Left colon (tissue), 2 donors: Measurements from ENCODE around the gene YJU2. TPM values are rescaled to one million over a fixed set of nuclear protein-coding genes. Genes with fewer than 3 reads are reported as not detected.
"Not testable (repeated sequence)": the region's sequence is repeated elsewhere in the genome, so short reads cannot be mapped to it uniquely, and the experiment has no call there.

Experiments
- ATAC-seq: fragments of 200-7000 bp; cut with Tn5 transposase; one replicate; pipeline ENCODE4 v1.9.1; 2020; ENCODE audit warnings: mild to moderate bottlenecking, moderate library complexity
- DNase-seq, 2 donors: peaks; one replicate each; pipeline ENCODE4 v3.0.0-alpha.2; 2020
- intact Hi-C, 2 donors: fragments of 100-400 bp; cut with DNase I in 1 of 2; cut with micrococcal nuclease in 1 of 2; formaldehyde crosslinking; loops; one replicate each; pipeline versions ENCODE4 v1.11.2 to v1.14.0; 2022; cut with DNase I, micrococcal nuclease
- long read RNA-seq: library from polyadenylated mRNA; unstranded; transcript quantifications from one replicate; pipeline ENCODE4 v2.0.0, GENCODE V29; 2021
- total RNA-seq, 2 donors: library from RNA; stranded (reverse); fragmentation: NEBNext Ultra II Directional; extraction: Animal tissue kit (Norgen Biotek cat#: 25700); gene quantifications; one replicate each; pipeline ENCODE4 v1.2.1, GENCODE V29; 2021
- donor health status: DM: no; HTN: no; CAD: no.
- donor health status: DM: yes; HTN: yes; CAD: no.

The YJU2 gene
- 10 to 100 TPM; 17.8 to 18.1 TPM for total RNA-seq
- long read RNA-seq, transcript YJU2-201 (8 exons, 1,434 nt) = major isoform, 24 of 29 reads
- long read RNA-seq, partial matches to known transcripts = 4 of 29 reads
- long read RNA-seq, other reads (novel, unspliced or antisense) = 1 of 29 reads

DNA sequence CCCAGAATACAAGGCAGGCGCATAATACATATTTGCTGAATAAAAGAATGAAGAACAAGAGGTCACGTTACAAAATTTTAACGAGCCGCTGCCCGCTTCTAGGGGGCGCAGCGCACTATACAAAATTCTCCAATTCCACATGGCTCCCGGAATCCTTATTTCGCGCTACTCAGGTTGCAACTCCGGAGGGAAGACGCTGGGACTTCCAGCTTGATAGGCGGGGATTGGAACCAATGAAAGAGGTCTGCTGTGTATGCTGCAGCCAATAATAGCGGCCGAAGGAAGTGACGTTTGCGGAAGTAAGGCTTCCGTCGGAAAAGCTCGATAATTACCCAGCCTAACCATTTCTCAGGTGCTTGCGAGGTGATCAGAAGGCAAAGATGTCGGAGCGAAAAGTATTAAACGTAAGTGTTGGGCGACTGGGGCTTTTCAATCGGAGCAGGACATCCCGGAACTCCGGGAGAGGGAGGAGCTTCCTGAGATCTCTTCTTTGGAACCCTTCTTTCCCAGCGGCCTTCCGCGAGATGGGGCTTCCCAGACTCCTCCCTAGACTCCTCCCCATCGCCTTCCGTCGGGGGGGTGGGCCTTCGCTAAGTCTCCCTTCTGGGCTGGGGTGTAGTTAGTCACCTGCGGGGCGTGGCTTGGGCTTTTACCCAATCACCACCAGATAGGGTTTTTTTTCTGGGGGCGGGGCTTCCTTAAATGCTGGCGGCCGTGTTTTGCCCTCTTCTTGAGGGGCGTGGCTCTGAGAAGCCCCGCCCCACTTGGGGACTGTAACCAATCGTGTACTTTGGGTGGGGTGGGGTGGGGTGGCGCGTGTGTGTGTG lies at the start of gene YJU2:
Gene YJU2 (plus strand): TSS at position 314 of the 827 bp plus-strand sequence. CDS start 67 bp downstream, at position 381.
- peak; percentile 100 for DNase-seq
- ATAC-seq = peak; percentile 97
- intact Hi-C loops = no loop called here

DNA sequence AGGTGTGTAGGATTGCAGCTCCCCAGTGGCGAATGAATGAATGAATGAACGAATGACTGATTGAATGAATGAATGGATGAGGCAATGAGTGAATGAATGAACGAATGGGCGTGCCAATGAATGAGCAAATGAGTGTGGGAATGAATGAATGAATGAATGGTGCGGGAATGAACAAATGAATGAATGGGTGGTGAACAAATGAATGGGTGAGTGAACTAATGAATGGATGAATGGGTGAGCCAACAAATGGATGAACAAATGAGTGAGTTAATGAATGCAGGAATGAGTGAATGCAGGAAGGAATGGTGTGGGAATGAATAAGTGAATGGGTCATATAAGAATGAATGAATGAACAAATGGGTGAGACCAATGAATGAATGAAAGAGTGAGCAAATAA lies 49.7 kb upstream of the YJU2 start:
- intact Hi-C loops = no loop called here
- no peak for ATAC-seq

DNA sequence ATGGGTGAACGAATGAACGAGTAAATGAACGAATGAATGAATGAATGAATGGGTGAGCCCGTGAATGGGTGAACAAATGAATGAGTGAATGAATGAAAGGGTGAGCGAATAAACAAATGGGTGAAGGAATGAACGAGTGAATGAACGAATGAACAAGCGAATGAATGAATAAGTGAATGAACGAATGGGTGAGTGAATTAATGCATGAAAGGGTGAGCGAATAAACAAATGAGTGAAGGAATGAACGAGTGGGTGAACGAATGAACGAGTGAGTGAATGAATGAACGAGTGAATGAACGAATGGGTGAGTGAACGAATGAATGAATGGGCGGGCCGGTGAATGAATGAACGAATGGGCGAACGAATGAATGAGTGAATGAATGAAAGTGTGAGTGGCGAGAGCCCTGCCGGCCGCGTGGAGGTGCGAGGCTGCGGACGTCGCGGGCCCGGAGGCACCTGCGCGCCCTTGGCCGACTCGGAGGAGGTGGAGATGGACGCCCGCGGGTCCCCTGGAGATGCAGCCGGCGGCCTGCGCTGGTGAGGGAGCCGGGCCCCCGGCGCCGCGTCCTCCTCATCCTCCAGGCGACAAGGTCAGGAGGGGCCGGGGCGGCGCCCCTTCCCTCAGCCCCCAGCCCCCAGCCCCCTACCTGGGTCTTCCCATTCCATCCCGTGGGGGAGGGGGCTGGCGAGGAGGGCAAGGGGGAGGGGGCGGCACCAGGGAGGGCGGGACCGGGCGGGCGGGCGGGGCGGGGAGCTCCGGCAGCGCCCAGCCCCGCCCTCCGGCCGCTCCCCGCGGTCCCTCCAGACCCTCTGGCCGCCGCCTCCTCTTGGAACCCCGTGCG lies 49.0 kb upstream of the YJU2 start:
- intact Hi-C loops = no loop called here
- DNase-seq (no peak), ATAC-seq (no peak)

More for the DNA sequence above, 49.7 kb upstream of the YJU2 start:
- DNase-seq = no peak

DNA sequence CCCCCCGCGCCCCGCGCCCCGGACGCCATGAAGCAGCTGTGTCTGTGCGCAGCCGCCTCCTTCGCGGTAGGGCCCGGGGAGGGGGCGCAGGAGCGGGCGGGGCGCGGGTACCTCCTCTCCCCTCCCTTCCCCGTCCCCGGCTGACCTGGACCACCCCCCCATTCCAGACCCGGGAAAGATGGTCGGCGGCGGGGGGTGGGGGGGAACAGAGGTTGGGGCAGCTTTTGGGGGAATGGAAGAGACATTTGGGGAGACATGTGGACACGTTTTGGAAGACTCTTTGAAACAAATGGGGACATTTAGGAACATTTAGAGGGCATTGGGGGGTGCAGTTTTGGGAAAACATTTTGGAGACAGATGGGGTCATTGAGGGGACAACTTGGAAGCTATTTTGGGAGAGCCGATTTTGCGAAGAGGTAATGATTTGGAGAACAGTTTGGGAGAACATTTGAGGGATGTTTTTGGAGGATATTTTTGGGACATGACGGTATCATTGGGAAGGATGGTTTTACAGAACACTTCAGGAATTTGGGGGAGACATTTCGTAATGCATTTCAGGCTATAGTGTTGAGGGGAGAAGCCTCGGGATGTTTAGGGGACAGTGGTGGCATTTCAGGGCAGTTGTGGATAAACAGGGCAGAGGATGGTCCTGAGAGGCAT lies 48.3 kb upstream of the YJU2 start:
- ATAC-seq (no peak), DNase-seq (no peak)
- intact Hi-C loops = no loop called here

DNA sequence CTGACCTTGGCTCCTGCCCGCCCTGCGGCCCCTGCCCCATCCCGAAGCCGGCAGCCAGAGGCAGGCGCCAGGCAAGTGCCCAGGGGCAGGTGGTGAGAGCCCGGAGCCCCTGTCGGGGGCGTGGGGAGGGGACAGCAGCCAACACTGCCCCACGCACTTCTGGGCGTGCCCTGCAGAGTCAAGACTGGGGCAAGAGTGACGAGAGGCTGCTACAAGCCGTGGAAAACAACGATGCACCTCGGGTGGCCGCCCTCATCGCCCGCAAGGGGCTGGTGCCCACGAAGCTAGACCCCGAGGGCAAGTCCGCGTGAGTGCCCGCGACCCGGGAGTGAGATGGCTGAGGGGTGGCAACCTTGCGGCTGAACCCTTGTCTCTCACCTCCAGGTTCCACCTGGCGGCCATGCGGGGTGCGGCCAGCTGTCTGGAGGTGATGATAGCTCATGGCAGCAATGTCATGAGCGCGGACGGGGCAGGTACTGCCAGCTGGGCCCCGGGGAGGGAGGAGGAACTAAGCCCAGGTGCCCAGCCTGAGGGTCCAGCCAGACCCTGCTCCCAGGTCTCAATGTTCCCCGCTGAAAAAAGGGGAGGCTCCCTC lies 47.1 kb upstream of the YJU2 start:
- intact Hi-C loops = loop anchor here in 1 of 2 donors (10.0 kb wide), 1 partner anchor 215 kb away; the partner anchor contains the start of gene EEF2
- ATAC-seq (peak; percentile 80), DNase-seq (peak in 1 of 2 donors; percentile 62)

DNA sequence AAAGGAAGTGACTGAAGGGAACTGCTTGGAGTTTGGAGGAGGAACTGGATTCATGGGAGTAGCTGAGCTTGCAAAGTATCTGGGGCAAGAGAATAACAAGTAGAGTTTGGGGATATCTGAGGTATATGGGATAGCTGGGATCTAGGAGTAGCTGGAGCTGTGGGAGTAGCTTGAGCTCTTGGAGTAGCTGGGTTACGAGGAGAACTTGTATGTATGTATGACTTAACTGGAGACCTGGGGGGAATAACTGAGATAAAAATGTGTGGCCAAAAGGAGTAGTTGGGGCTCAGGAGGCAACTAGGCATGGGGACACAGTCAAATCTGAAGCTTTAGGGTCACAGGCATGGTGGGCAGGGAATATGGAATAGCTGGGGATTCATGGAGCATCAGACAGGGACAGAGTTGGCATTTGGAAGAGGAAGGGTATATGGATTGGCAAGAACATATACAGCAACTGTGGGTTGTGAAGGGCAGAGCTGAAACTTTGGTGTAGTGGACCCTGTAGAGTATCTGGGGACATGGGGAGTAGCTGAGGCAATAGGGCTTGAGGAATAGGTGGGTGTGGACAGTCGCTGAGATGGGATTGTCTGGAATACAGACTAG lies 45.8 kb upstream of the YJU2 start:
- intact Hi-C loops = loop anchor here in 1 of 2 donors (10.0 kb wide), 1 partner anchor 216 kb away; the partner anchor contains the start of gene EEF2
- ATAC-seq (no peak), DNase-seq (no peak)

- DNase-seq = no peak
- intact Hi-C loops = loop anchor here in 1 of 2 donors (10.0 kb wide), 1 partner anchor 217 kb away; the partner anchor contains the start of gene EEF2
- no peak for ATAC-seq
Observed at GRCh38 chr19:4201798-4202197, 45.1 kb upstream of the YJU2 start.

DNA sequence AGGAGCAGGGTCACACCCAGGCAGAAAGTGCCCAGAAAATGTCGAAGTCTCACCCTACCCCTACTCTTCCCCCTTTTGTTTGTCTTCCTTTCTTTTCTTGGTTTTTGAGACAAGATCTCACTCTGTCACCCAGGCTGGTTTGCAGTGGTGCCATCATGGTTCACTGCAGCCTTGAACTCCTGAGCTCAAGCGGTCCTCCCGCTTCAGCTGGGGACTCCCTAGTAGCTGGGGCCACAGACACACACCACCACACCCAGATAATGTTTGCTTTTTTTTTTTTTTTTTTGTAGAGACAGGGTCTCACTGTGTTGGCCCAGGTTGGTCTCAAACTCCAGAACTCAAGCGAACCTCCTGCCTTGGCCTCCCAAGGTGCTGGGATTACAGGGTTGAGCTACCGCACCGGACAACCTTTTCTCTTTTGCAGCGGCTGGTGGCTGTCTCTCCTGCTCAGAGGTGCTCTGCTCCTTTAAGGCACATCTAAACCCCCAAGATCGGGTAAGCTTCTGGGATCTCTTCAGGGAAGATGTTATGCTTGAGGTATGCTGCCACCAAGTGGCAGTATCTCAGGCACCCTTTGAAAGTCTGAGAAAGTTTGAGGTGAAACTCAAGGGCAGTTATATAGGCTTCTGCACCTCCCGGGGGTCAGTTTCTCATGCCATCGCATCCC lies 39.9 kb upstream of the YJU2 start:
- DNase-seq (no peak), ATAC-seq (peak; percentile 48)
- intact Hi-C loops = loop anchor here in 1 of 2 donors (10.0 kb wide), 1 partner anchor 222 kb away; the partner anchor contains the start of gene EEF2

DNA sequence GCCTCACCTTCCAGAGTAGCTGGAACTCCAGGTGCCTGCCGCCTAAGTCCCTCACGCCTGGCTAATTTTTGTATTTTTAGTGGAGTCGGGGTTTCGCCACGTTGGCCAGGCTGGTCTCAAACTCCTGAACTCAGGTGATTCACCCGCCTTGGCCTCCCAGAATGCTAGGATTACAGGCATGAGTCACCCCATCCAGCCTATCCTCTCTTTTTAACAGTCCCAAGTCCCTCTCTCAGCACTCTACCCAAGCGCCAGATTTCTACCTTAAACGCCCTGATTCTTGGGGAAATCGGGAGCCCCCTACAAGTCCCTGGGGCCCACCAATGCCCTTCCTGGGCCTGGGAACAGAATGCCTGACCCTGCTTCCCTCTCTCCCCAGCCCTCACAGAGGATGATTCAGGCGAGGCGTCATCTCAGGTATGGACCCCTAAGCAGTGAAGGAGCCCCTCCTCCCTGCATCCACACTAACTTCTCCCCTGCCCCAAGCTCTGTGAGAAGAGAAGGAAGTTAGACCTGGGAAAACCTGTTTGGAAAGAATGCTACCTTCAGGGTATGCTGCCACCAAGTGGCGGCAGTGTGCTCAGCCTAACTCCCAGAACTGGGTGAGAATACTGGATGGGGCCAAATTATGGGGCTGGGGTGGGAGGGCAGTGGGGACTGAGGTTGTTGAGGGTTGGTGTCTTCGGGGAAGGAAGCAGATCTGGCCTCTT lies 38.3 kb upstream of the YJU2 start:
- DNase-seq (peak in 1 of 2 donors; percentile 59), ATAC-seq (peak; percentile 82)
- intact Hi-C loops = loop anchor here in 1 of 2 donors (10.0 kb wide), 1 partner anchor 224 kb away; the partner anchor contains the start of gene EEF2

DNA sequence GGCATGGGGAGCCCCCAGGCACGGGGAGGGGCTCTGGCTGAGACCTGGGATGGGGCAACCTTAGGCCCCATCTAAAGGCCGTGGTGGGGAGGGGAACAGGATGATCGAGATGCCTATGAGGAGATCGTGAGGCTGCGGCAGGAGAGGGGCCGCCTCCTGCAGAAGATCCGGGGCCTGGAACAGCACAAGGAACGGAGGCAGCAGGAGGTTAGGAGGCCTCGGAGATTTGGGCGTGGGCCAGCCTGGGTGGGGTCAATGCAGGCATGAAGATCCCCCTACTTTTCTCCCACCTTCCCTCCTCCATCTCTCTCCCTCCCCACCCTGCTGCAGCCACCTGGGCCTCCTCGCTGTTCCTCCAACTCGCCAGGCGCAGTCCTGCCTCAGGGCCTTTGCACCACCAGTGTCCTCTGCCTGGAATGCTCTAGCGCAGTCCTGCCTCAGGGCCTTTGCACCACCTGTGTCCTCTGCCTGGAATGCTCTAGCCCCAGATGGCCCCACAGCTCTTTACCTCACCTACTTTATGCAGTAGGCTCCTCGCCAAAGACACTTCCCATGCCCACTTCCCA lies 36.6 kb upstream of the YJU2 start:
- intact Hi-C loops = no loop called here
- ATAC-seq (no peak), DNase-seq (no peak)

GRCh38 chr19:4213116-4213515 lies 33.8 kb upstream of the YJU2 start:
- no peak for ATAC-seq
- intact Hi-C loops = no loop called here

DNA sequence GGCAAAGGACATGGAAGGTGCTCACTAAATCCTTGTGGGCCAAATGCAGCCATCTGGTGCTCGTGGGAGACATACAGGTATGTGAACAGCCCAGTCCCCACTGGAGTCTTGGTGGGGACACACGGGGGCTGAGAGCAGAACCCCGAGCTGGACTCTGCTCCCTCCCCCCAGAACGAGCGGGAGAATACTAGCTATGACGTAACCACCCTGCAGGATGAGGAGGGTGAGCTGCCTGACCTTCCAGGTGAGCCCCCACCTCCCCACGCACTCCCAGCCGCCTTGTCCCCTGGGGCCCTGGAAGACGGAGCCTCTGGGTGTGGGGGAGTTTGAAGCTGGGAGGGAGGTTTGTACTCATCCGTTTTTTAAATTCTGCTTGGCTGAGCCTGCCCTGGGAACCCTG lies 31.1 kb upstream of the YJU2 start:
- DNase-seq (no peak), ATAC-seq (no peak)
- intact Hi-C loops = no loop called here

More at GRCh38 chr19:4213116-4213515, 33.8 kb upstream of the YJU2 start:
- DNase-seq = no peak

GRCh38 chr19:4216846-4217245 lies 30.0 kb upstream of the YJU2 start:
- no peak for DNase-seq
- ATAC-seq = no peak
- intact Hi-C loops = no loop called here

DNA sequence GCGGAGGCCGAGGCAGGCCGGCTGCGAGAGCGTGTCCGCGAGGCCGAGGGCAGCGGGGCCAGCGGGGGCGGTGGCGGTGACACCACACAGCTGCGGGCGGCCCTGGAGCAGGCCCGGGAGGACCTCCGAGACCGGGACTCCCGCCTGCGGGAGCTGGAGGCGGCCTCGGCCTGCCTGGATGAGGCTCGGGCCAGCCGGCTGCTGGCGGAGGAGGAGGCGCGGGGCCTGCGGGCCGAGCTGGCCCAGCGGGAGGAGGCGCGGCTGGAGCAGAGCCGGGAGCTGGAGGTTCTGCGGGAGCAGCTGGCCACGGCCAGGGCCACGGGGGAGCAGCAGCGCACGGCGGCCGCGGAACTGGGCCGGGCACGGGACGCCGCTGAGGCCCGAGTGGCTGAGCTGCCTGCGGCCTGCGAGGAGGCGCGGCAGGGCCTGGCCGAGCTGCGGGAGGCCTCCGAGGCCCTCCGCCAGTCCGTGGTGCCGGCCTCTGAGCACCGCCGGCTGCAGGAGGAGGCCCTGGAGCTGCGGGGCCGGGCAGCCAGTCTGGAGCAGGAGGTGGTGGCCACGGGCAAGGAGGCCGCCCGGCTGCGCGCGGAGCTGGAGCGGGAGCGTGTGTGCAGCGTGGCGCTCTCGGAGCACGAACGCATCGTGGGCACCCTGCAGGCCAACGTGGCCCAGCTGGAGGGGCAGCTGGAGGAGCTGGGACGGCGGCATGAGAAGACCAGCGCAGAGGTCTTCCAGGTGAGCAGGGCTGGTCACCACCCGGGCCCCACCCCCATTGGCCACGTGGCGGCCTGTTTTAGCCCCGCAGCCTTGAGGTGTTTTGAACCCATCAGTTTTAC lies 29.2 kb upstream of the YJU2 start:
- ATAC-seq (no peak), DNase-seq (no peak)
- intact Hi-C loops = no loop called here

GRCh38 chr19:4218523-4218922 lies 28.4 kb upstream of the YJU2 start:
- DNase-seq, ATAC-seq, intact Hi-C loops: not testable (repeated sequence)

GRCh38 chr19:4220188-4220587 lies 26.7 kb upstream of the YJU2 start:
- intact Hi-C loops = no loop called here
- ATAC-seq (no peak), DNase-seq (no peak)
